GM12878 (cell line): Measurements from ENCODE around the gene AIDA. TPM values are rescaled to one million over a fixed set of nuclear protein-coding genes. Genes with fewer than 3 reads are reported as not detected.
A peak's percentile ranks its signal among the peaks of the same experiment; 100 is the strongest.

ENCODE experiments used
- BCLAF1 ChIP-seq: fragments of 450-650 bp; IDR thresholded peaks from 2 replicates; pipeline ENCODE4 v1.6.1; 2017; ENCODE audit warnings: antibody characterized with exemption, mild to moderate bottlenecking, moderate library complexity
- CEBPB ChIP-seq, 2 experiments: fragments of 150-350 bp in 1 of 2; IDR thresholded peaks; 2 replicates each; pipeline ENCODE4 v1.6.1; 2012 to 2014; ENCODE audit warnings: low read depth in 2 of 2, low read length in 2 of 2, borderline replicate concordance in 1 of 2, inconsistent platforms in 1 of 2
- CHD2 ChIP-seq: IDR thresholded peaks from 2 replicates; pipeline ENCODE4 v1.6.1; 2011; ENCODE audit warnings: low read depth, low read length, improper control_type of control experiment, borderline replicate concordance
- CHD4 ChIP-seq: fragments of 200-600 bp; sonication (generic); IDR thresholded peaks from 2 replicates; pipeline ENCODE4 v1.6.1; 2016; ENCODE audit warnings: mild to moderate bottlenecking
- ELK1 ChIP-seq: IDR thresholded peaks from 2 replicates; pipeline ENCODE4 v1.6.1; 2012; ENCODE audit warnings: low read depth, low read length, improper control_type of control experiment
- EP300 ChIP-seq, 2 experiments: fragments of 150-350 bp in 1 of 2; IDR thresholded peaks; 2 replicates each; pipeline ENCODE4 v1.6.1; 2011 to 2012; ENCODE audit warnings: low read depth in 2 of 2, low read length in 2 of 2, borderline replicate concordance in 1 of 2, improper control_type of control experiment in 1 of 2, inconsistent platforms in 1 of 2; ENCODE audit not compliant: control insufficient read depth in 1 of 2
- ETV6 ChIP-seq, 2 experiments: fragments of 450-650 bp in 1 of 2; IDR thresholded peaks in 1 of 2; conservative IDR thresholded peaks in 1 of 2; 2 replicates each; pipeline ENCODE4 v1.6.1; 2014; ENCODE audit warnings: antibody characterized with exemption in 1 of 2, borderline replicate concordance in 1 of 2, low read depth in 1 of 2, mild to moderate bottlenecking in 1 of 2, moderate library complexity in 1 of 2
- FOS ChIP-seq: IDR thresholded peaks from 3 replicates; pipeline ENCODE4 v1.6.1; 2011; ENCODE audit warnings: borderline replicate concordance; ENCODE audit not compliant: insufficient read length; ENCODE audit errors: extremely low read depth
- HDGF ChIP-seq: fragments of 450-650 bp; IDR thresholded peaks from 2 replicates; pipeline ENCODE4 v1.6.1; 2016; ENCODE audit warnings: antibody characterized with exemption
- MTA2 ChIP-seq: fragments of 450-650 bp; IDR thresholded peaks from 2 replicates; pipeline ENCODE4 v1.6.1; 2016; ENCODE audit warnings: low read depth, mild to moderate bottlenecking, moderate library complexity
- MXI1 ChIP-seq: fragments of 150-350 bp; IDR thresholded peaks from 2 replicates; pipeline ENCODE4 v1.6.1; 2011; ENCODE audit warnings: low read depth, mild to moderate bottlenecking, inconsistent platforms, low read length, improper control_type of control experiment
- NFXL1 ChIP-seq: fragments of 450-650 bp; IDR thresholded peaks from 2 replicates; pipeline ENCODE4 v1.6.1; 2017; ENCODE audit warnings: antibody characterized with exemption, mild to moderate bottlenecking, borderline replicate concordance
- PML ChIP-seq: IDR thresholded peaks from 2 replicates; pipeline ENCODE4 v1.6.1; 2012; ENCODE audit warnings: low read length, inconsistent platforms
- RELA ChIP-seq: fragments of 450-650 bp; IDR thresholded peaks from 2 replicates; pipeline ENCODE4 v1.8.0; 2014; ENCODE audit warnings: borderline replicate concordance; ENCODE audit not compliant: partially characterized antibody
- SP1 ChIP-seq: IDR thresholded peaks from one replicate; pipeline ENCODE4 v1.6.1; 2011; ENCODE audit warnings: low read depth, low read length
- TBL1XR1 ChIP-seq: IDR thresholded peaks from 2 replicates; pipeline ENCODE4 v1.6.1; 2012; ENCODE audit warnings: low read depth, low read length, improper control_type of control experiment
- USF2 ChIP-seq: IDR thresholded peaks from 2 replicates; pipeline ENCODE4 v1.6.1; 2011; ENCODE audit warnings: low read depth, low read length, improper control_type of control experiment, borderline replicate concordance
- ZNF384 ChIP-seq: IDR thresholded peaks from 2 replicates; pipeline ENCODE4 v1.6.1; 2012; ENCODE audit warnings: low read depth, mild to moderate bottlenecking, low read length, improper control_type of control experiment, borderline replicate concordance
- ZNF592 ChIP-seq: fragments of 450-650 bp; IDR thresholded peaks from 2 replicates; pipeline ENCODE4 v1.6.1; 2017; ENCODE audit warnings: mild to moderate bottlenecking, moderate library complexity
- polyA plus RNA-seq, 11 experiments: library from polyadenylated mRNA; depleted of rRNA in 4 of 11; unstranded in 6 of 11; stranded (reverse) in 5 of 11; fragments of >200 nt; fragmentation: Nextera tagmentation in 4 of 11; fragmentation: Illumina TruSeq in 1 of 11; extraction: Ambion mirVana in 4 of 11; extraction: Trizol in 1 of 11; gene quantifications; 1 replicate in 1 of 11; 2 replicates in 10 of 11; pipeline versions ENCODE4 v1.2.1 to v1.2.3, GENCODE V29; 2011 to 2016; ENCODE audit warnings: inconsistent platforms in 2 of 11, missing spikeins in 2 of 11, low read depth in 1 of 11
- total RNA-seq, 4 experiments: library from RNA; depleted of rRNA in 3 of 4; stranded (reverse); fragments of >200 nt in 3 of 4; fragmentation: Illumina TruSeq in 1 of 4; extraction: Trizol in 1 of 4; gene quantifications; 2 replicates each; pipeline versions ENCODE4 v1.2.1 to v1.2.3, GENCODE V29; 2013 to 2021

AIDA gene
- total and polyA plus RNA-seq, 10 of the 15 experiments (the other 5 are each of a cell fraction or from before 2014, with no cell fraction given), result 8.9 to 43.1 (median 19.2) TPM

- TF ChIP-seq BCLAF1 (no peak), TBL1XR1 (peak; percentile 96), ZNF384 (peak; percentile 74), HDGF (no peak), ELK1 (no peak), FOS (no peak), PML (peak; percentile 68; the same call in 1 of the 2 replicates), RELA (no peak), CEBPB (IDR thresholded peaks at IDR 0.05; ENCODE audit: borderline replicate concordance in 1 of 2, low read depth in 2 of 2, low read length in 2 of 2) (0 out of 4 replicates have a peak, but pooled peaks of 1 of the 2 experiments have one; percentile 74), CHD2 (peak; percentile 40; the same call in 1 of the 2 replicates), CHD4 (no peak), SP1 (peak; percentile 31), EP300 (IDR thresholded peaks at IDR 0.05; ENCODE audit: borderline replicate concordance in 1 of 2, control insufficient read depth in 1 of 2, low read depth in 2 of 2, low read length in 2 of 2) (peak; percentile 74 to 93; a peak in 3 of 4 replicates), ZNF592 (no peak), USF2 (no peak), NFXL1 (no peak), MXI1 (no peak), MTA2 (peak; percentile 93), ETV6 (conservative IDR thresholded peaks at IDR 0.05 in 1 of 2, IDR thresholded peaks at IDR 0.05 in 1 of 2; ENCODE audit: borderline replicate concordance in 1 of 2, low read depth in 1 of 2) (peak in 1 of 2 experiments; percentile 73; a peak in 1 of 4 replicates)
Measured at GRCh38 chr1:222732216-222733159, 20.2 kb upstream of the AIDA start (continued).
